Measurements from ENCODE around the gene OR6J1. TPM values are rescaled to one million over a fixed set of nuclear protein-coding genes. Genes with fewer than 3 reads are reported as not detected.
"Not testable (repeated sequence)": the region's sequence is repeated elsewhere in the genome, so short reads cannot be mapped to it uniquely, and the experiment has no call there.

The OR6J1 gene
- total RNA-seq, 1 donor from 2014 or later = not detected

GRCh38 chr14:22593601-22594000, 50.6 kb downstream of the OR6J1 start:
- Histone ChIP-seq H3K27me3 (no peaks in the 10 kb centered on the region), H3K36me3 (no peaks in the 10 kb centered on the region), H3K4me3 (no peak overlapping the region), H3K27ac (no peak overlapping the region), H3K4me1 (peaks cover 0 to 2% of the 10 kb centered on the region in 2 donors), H3K9me3 (no peaks in the 10 kb centered on the region)
- intact Hi-C loops (cut with DNase I) = no loop called here
- TF ChIP-seq CTCF (IDR thresholded peaks at IDR 0.05) = no peak
- no peak for DNase-seq (ENCODE audit: low spot score in 2 of 2)

GRCh38 chr14:22593189-22593588, 51.0 kb downstream of the OR6J1 start:
- DNase-seq (ENCODE audit: low spot score in 2 of 2) = no peak
- Histone ChIP-seq H3K4me3 (no peak overlapping the region), H3K36me3 (no peaks in the 10 kb centered on the region), H3K4me1 (peaks cover 0 to 3% of the 10 kb centered on the region in 2 donors), H3K27me3 (no peaks in the 10 kb centered on the region), H3K27ac (no peak overlapping the region), H3K9me3 (no peaks in the 10 kb centered on the region)
- intact Hi-C loops (cut with DNase I) = no loop called here
- no peak for TF ChIP-seq CTCF (IDR thresholded peaks at IDR 0.05)

DNA sequence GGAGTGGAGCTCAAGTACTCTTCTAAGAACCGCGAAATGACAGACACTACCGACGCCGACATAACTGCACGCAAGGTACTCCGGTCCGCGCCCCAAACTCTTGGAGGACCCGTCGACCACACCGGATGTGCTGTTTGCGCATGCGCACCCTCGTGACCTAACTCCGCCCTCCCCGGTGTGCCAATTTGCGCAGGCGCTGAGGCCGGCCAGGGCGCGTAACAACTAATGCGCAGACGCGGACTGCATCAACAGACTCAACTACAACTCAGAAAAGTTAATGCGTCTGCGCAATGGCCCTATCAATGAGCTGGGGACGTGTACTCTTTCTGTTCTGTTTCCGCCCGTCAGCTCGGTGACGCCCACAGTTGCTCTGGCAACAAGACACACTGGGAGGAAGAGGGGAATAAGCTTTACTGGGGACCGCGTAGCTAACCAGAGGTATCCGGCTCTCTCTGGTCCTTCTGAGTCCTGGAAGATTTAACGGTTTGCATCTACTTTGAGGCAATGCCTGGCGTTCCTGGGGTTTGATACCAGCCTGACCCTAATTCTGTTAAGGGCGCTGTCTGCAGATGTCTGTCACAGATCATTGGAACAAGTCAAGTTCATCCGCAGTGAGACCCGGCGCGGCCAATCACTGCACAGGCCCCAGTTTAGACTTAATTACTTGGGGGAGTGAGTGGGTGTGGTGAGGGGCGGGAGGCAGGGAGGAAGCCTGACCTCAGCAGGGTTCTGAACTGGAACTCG, 54.9 kb downstream of the OR6J1 start, which contains the start of gene DAD1:
DAD1 (minus strand) TSS at position 129 of the 744 bp plus-strand sequence; CDS start at position 62, 67 bp downstream.
- Histone ChIP-seq H3K4me3 (peak within 1 kb of the TSS; percentile 67 to 76), H3K27ac (peak within 1 kb of the TSS; percentile 88 to 95), H3K9me3 (no peaks in the 10 kb centered on the region), H3K4me1 (peaks cover 0 to 21% of the 10 kb centered on the region in 2 donors), H3K36me3 (no peaks in the 10 kb centered on the region), H3K27me3 (no peaks in the 10 kb centered on the region)
- peak; percentile 98 to 100 for DNase-seq (ENCODE audit: low spot score in 2 of 2)
- intact Hi-C loops (cut with DNase I) = loop anchor here (1.0 to 5.0 kb wide), 5 partner anchors 9 to 260 kb away; partner anchors contain the start of genes ABHD4 and SLC7A7
- peak in 1 of 3 experiments; percentile 34 for TF ChIP-seq CTCF (IDR thresholded peaks at IDR 0.05)

DNA sequence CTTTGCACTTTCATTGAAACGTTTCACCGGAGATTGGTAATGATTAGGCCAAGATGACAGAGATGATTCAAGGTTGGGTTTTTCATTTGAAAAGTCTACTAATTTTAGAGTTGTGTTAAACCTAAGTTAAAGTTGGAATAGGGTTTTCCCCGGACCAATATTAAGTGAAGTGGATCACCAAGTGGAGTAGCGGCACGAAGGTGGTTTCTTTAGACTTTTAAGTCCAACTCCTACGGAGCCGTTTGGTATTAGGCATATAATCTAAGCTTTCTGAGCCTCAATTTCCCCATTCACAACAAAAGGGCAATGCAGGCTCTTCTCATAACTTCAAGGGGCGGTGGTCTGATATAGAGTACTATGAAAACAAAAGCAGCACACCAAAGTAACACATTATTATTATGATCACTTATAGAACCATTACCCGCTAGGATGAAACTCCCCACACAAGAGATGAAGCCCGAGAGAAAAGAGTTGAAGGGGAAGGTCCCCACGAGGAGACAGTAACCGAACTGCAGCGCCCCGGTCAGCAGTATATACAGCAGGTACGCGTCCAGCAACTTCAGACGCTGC, 55.5 kb downstream of the OR6J1 start:
- H3K4me3 ChIP-seq = peak overlapping the region; percentile 67 to 76
- peak overlapping the region; percentile 86 to 88 for H3K27ac ChIP-seq
- DNase-seq (ENCODE audit: low spot score in 2 of 2) = no peak
- no peaks in the 10 kb centered on the region for H3K9me3 ChIP-seq
- peaks cover 0 to 25% of the 10 kb centered on the region in 2 donors for H3K4me1 ChIP-seq
- H3K36me3 ChIP-seq = no peaks in the 10 kb centered on the region
- intact Hi-C loops (cut with DNase I) = loop anchor here (1.0 to 5.0 kb wide), 5 partner anchors 10 to 260 kb away; partner anchors contain the start of genes ABHD4 and SLC7A7
- no peak for TF ChIP-seq CTCF (IDR thresholded peaks at IDR 0.05)
- no peaks in the 10 kb centered on the region for H3K27me3 ChIP-seq

DNA sequence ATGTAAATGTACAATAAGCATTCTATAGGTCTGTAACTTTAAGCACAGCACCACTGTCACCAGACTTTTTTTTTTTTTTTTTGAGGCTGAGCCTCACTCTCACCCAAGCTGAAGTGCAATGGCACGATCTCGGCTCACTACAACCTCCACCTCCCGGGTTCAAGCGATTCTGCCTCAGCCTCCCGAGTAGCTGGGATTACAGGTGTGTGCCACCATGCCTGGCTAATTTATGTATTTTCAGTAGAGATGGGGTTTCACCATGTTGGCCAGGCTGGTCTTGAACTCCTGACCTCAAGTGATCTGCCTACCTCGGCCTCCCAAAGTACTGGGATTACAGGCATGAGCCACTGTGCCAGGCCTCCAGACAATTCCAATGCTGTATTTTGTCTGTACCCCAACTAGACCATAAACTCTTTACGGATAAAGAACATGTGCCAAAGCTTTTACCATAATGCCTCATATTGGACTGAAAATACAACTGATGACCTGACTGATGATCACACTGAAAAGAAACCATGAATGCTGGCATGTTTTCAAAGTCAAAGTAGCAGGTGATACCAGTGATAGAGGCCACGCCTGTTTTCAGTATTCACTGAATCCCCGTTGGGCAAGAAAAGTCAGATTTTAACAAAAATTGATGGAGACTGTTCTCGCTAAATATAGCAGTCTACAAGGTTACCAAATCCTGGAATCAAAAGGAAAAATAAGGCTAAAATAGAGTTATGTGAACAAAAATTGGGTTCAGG, 56.3 kb downstream of the OR6J1 start:
- Histone ChIP-seq H3K4me3 (peak overlapping the region; percentile 67 to 76), H3K27ac (peak overlapping the region; percentile 86 to 88), H3K4me1 (peaks cover 0 to 25% of the 10 kb centered on the region in 2 donors)
- intact Hi-C loops (cut with DNase I) = loop anchor here (2.0 to 5.0 kb wide), 2 partner anchors 229 to 261 kb away; partner anchors contain the start of gene SLC7A7
- DNase-seq (ENCODE audit: low spot score in 2 of 2); H3K27me3 ChIP-seq; H3K36me3 ChIP-seq; H3K9me3 ChIP-seq: not testable (repeated sequence)

Data from ascending aorta (tissue), 2 donors.